WTC11 (cell line): Measurements from ENCODE around the gene OR1D5. TPM values are rescaled to one million over a fixed set of nuclear protein-coding genes. Genes with fewer than 3 reads are reported as not detected.

Source experiments
- ATAC-seq: fragments of 200-7000 bp; cut with Tn5 transposase; 2 replicates; pipeline ENCODE4 v1.10.0; 2021; ENCODE audit warnings: mild to moderate bottlenecking, moderate library complexity
- CTCF ChIA-PET: fragments of 300-600 bp; sonication (Branson Sonifier 250); formaldehyde crosslinking; loops from one replicate; lab custom pipeline; 2021; ENCODE audit warnings: antibody characterized with exemption; lab: Charles Lee
- POLR2A ChIA-PET: fragments of 350-600 bp; sonication (Branson Sonifier 250); formaldehyde crosslinking; loops from one replicate; lab custom pipeline; 2021; ENCODE audit warnings: antibody characterized with exemption; lab: Charles Lee
- DNase-seq: peaks from one replicate; pipeline ENCODE4 v3.0.0; 2021; ENCODE audit warnings: low spot score
- H3K27ac Mint-ChIP-seq: 2 replicates; pipeline ENCODE4 v1.8.0; 2021; ENCODE audit warnings: mixed read lengths
- H3K27me3 Mint-ChIP-seq: 2 replicates; pipeline ENCODE4 v1.8.0; 2021; ENCODE audit warnings: low read depth, mild to moderate bottlenecking, moderate library complexity, mixed read lengths
- H3K36me3 Mint-ChIP-seq: 2 replicates; pipeline ENCODE4 v1.8.0; 2021; ENCODE audit warnings: mixed read lengths
- H3K4me1 Mint-ChIP-seq: 2 replicates; pipeline ENCODE4 v1.8.0; 2022; ENCODE audit warnings: mixed read lengths
- H3K4me3 Mint-ChIP-seq: 2 replicates; pipeline ENCODE4 v1.8.0; 2021; ENCODE audit warnings: mild to moderate bottlenecking, moderate library complexity, mixed read lengths
- H3K9me3 Mint-ChIP-seq: 2 replicates; pipeline ENCODE4 v1.8.0; 2021; ENCODE audit warnings: mixed read lengths
- ATF2 ChIP-seq: sonication (generic); formaldehyde crosslinking; IDR thresholded peaks from 2 replicates; pipeline ENCODE4 v1.8.1; 2022; ENCODE audit warnings: low read depth, missing genetic modification reagents, borderline replicate concordance
- E2F4 ChIP-seq: sonication (generic); formaldehyde crosslinking; IDR thresholded peaks from 2 replicates; pipeline ENCODE4 v1.8.1; 2022; ENCODE audit warnings: low read depth, mild to moderate bottlenecking, moderate library complexity, missing genetic modification reagents, borderline replicate concordance
- ELF4 ChIP-seq: sonication (generic); formaldehyde crosslinking; IDR thresholded peaks from 2 replicates; pipeline ENCODE4 v1.8.1; 2022; ENCODE audit warnings: low read depth, mild to moderate bottlenecking, moderate library complexity, missing genetic modification reagents
- ERG ChIP-seq: fragments of 250-450 bp; sonication (Bioruptor Pico); IDR thresholded peaks from 2 replicates; pipeline ENCODE4 v1.8.0; 2021; ENCODE audit warnings: mild to moderate bottlenecking
- IRF1 ChIP-seq: sonication (generic); formaldehyde crosslinking; IDR thresholded peaks from 2 replicates; pipeline ENCODE4 v1.8.0; 2023; ENCODE audit warnings: missing genetic modification reagents
- JUN ChIP-seq: sonication (generic); formaldehyde crosslinking; IDR thresholded peaks from 2 replicates; pipeline ENCODE4 v1.8.0; 2023; ENCODE audit warnings: mild to moderate bottlenecking, missing genetic modification reagents
- NFYB ChIP-seq: sonication (generic); formaldehyde crosslinking; conservative IDR thresholded peaks from 2 replicates; pipeline ENCODE4 v1.8.0; 2022; ENCODE audit warnings: low read depth, missing genetic modification reagents
- NR1H2 ChIP-seq: sonication (generic); formaldehyde crosslinking; IDR thresholded peaks from 2 replicates; pipeline ENCODE4 v1.9.0; 2021; ENCODE audit warnings: mild to moderate bottlenecking, moderate library complexity, missing genetic modification reagents
- PRRX2 ChIP-seq: fragments of 250-450 bp; sonication (Bioruptor Pico); IDR thresholded peaks from 2 replicates; pipeline ENCODE4 v1.8.0; 2021; ENCODE audit warnings: mild to moderate bottlenecking
- SOX15 ChIP-seq: fragments of 250-450 bp; sonication (Bioruptor Pico); IDR thresholded peaks from 2 replicates; pipeline ENCODE4 v1.9.0; 2021; ENCODE audit warnings: mild to moderate bottlenecking
- TEAD1 ChIP-seq: sonication (generic); formaldehyde crosslinking; IDR thresholded peaks from 2 replicates; pipeline ENCODE4 v1.8.0; 2022; ENCODE audit warnings: mild to moderate bottlenecking, missing genetic modification reagents
- USF2 ChIP-seq: sonication (generic); formaldehyde crosslinking; IDR thresholded peaks from 2 replicates; pipeline ENCODE4 v1.8.1; 2023; ENCODE audit warnings: mild to moderate bottlenecking, missing genetic modification reagents, moderate library complexity
- ZBTB43 ChIP-seq: sonication (generic); formaldehyde crosslinking; IDR thresholded peaks from 2 replicates; pipeline ENCODE4 v1.8.1; 2023; ENCODE audit warnings: mild to moderate bottlenecking, missing genetic modification reagents
- ZNF317 ChIP-seq: sonication (generic); formaldehyde crosslinking; IDR thresholded peaks from 2 replicates; pipeline ENCODE4 v1.8.1; 2023; ENCODE audit warnings: low read depth, mild to moderate bottlenecking, moderate library complexity, missing genetic modification reagents, borderline replicate concordance
- ZNF396 ChIP-seq: fragments of 250-450 bp; sonication (Bioruptor Pico); IDR thresholded peaks from 2 replicates; pipeline ENCODE4 v1.8.0; 2021; ENCODE audit warnings: mild to moderate bottlenecking, moderate library complexity, borderline replicate concordance
- ZNF416 ChIP-seq: fragments of 250-450 bp; sonication (Bioruptor Pico); IDR thresholded peaks from 2 replicates; pipeline ENCODE4 v1.9.0; 2021; ENCODE audit warnings: mild to moderate bottlenecking, inconsistent platforms
- ZNF423 ChIP-seq: fragments of 250-450 bp; sonication (Bioruptor Pico); IDR thresholded peaks from 2 replicates; pipeline ENCODE4 v2.1.2; 2022; ENCODE audit warnings: mild to moderate bottlenecking, moderate library complexity
- ZNF512 ChIP-seq: sonication (generic); formaldehyde crosslinking; IDR thresholded peaks from 2 replicates; pipeline ENCODE4 v1.8.1; 2022; ENCODE audit warnings: missing genetic modification reagents, borderline replicate concordance
- total RNA-seq: library from RNA; stranded (reverse); gene quantifications from 3 replicates; pipeline ENCODE4 v1.2.3, GENCODE V29; 2021

Gene OR1D5
- total RNA-seq, 1 experiment from 2014 or later = not detected

- no peaks in the 10 kb centered on the region; the same call in 1 of the 2 replicates for H3K27me3 Mint-ChIP-seq
- no peak overlapping the region for H3K27ac Mint-ChIP-seq
- TF ChIP-seq ATF2 (CRISPR knock-in tag) = no peak
- no peak for TF ChIP-seq ZNF317 (CRISPR knock-in tag)
- no peak overlapping the region for H3K4me3 Mint-ChIP-seq
- H3K4me1 Mint-ChIP-seq = no peaks in the 10 kb centered on the region
- ATAC-seq (peak; percentile 28; the same call in 1 of the 2 replicates), DNase-seq (no peak)
- CTCF ChIA-PET = interaction anchor here (1.0 to 1.5 kb wide), 2 partner anchors 13 to 199 kb away, joined by 3 to 6 read pairs; no protein-coding TSS in a partner anchor
- POLR2A ChIA-PET = no interaction called here
- peaks cover 34% of the 10 kb centered on the region for H3K9me3 Mint-ChIP-seq
- H3K36me3 Mint-ChIP-seq = peaks cover 65% of the 10 kb centered on the region
Measured at GRCh38 chr17:3025421-3026124, 37.8 kb downstream of the OR1D5 start.

GRCh38 chr17:3024346-3024745, 39.1 kb downstream of the OR1D5 start:
- no peaks in the 10 kb centered on the region; the same call in 1 of the 2 replicates for H3K27me3 Mint-ChIP-seq
- TF ChIP-seq ZNF396 (CRISPR knock-in tag) (no peak), TEAD1 (CRISPR knock-in tag) (no peak), ZNF423 (no peak), NFYB (CRISPR knock-in tag) (no peak), PRRX2 (no peak), ELF4 (CRISPR knock-in tag) (no peak), IRF1 (no peak), USF2 (no peak), SOX15 (no peak)
- H3K9me3 Mint-ChIP-seq = peaks cover 34% of the 10 kb centered on the region
- peaks cover 70% of the 10 kb centered on the region for H3K36me3 Mint-ChIP-seq
- ChIA-PET POLR2A (no interaction called here), CTCF (no interaction called here)
- no peaks in the 10 kb centered on the region for H3K4me1 Mint-ChIP-seq
- no peak for DNase-seq
- no peak for ATAC-seq
- no peak overlapping the region for H3K27ac Mint-ChIP-seq
- H3K4me3 Mint-ChIP-seq = no peak overlapping the region

- TF ChIP-seq E2F4 (CRISPR knock-in tag) (no peak), NR1H2 (CRISPR knock-in tag) (no peak), ZBTB43 (no peak), JUN (CRISPR knock-in tag) (no peak), ZNF416 (CRISPR knock-in tag) (no peak), ZNF512 (CRISPR knock-in tag) (no peak), ERG (CRISPR knock-in tag) (no peak)
- ChIA-PET POLR2A (no interaction called here), CTCF (no interaction called here)
- Mint-ChIP-seq H3K36me3 (peaks cover 61% of the 10 kb centered on the region), H3K27me3 (no peaks in the 10 kb centered on the region; the same call in 1 of the 2 replicates), H3K4me3 (no peak overlapping the region), H3K4me1 (no peaks in the 10 kb centered on the region), H3K9me3 (peaks cover 34% of the 10 kb centered on the region), H3K27ac (no peak overlapping the region)
- DNase-seq (no peak), ATAC-seq (no peak)
Measured at GRCh38 chr17:3022197-3022596, 41.2 kb downstream of the OR1D5 start.
